Measurements from ENCODE around the gene WDR76.

WDR76 gene

DNA sequence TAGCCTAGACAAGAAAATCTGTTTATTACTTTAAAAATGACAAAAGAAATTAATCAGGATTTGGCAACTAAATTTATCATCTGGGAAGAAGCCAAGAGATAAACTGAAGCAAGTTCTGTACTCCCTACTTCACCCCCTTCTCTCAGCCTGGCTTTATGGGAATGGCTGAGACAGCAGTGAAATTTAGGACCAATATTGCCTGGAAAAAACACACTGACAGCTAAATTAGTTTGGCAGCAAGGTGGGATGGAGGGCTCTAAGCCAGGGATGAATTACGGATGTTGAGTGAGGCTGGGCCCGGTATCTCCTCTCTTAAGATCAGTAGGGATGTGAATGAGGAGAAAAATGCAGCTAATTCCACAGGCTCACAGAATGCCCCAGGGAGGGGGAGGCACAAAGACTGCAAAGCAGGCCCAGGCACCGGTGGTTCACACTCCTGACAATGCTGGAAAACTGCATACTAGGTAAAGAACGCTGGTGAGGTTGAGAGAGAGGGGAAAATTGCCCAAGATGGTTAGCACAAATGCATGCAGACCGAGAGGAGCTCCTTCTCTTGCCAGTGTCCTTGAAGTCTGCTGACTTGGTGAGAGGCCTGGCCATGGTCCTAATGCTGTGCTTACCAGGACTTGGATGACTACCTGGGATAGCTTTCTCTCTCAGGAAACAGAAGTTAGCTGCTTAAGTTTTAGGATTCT is 89.0 kb downstream of the WDR76 start:
- no peak for DNase-seq

DNA sequence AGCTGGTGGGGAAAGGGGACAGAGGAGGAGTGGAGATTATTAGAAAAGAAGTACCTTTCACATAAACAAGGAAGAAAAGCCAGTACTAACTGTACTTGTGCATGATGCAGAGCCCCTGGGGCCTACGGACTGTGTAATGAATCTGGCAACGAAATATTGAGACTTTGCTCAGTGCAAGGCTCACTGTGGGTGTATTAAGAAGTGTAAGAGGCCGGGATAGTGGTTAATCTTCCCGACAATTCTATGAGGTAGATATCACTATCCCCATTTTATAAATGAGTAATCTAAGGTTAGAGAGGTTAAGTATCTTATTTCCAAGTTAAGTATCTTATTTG is 89.5 kb downstream of the WDR76 start:
- no peak for DNase-seq
